HG02642 (cell line): Measurements from ENCODE around the gene KCNJ9.
"Not testable (repeated sequence)": the region's sequence is repeated elsewhere in the genome, so short reads cannot be mapped to it uniquely, and the experiment has no call there.

Source experiments
- ATAC-seq: cut with Tn5 transposase; IDR thresholded peaks from one replicate; pipeline ENCODE4 v1.9.1; 2021; ENCODE audit warnings: mild to moderate bottlenecking; ENCODE audit not compliant: unreplicated experiment, poor library complexity

KCNJ9 gene

GRCh38 chr1:160081261-160081936 lies at the start of gene KCNJ9:
Gene KCNJ9 (plus strand): TSS chr1:160081538. CDS start chr1:160084031, 2,493 bp downstream.
- no peak for ATAC-seq

- ATAC-seq, result no peak
These were observed 49.0 kb upstream of the KCNJ9 start for GRCh38 chr1:160032165-160032820.

- ATAC-seq, result no peak
These were observed 40.9 kb upstream of the KCNJ9 start for GRCh38 chr1:160040476-160040875.

- ATAC-seq, result no peak
These were observed 37.8 kb upstream of the KCNJ9 start for GRCh38 chr1:160043543-160043942.

- ATAC-seq, result no peak
These were observed 35.7 kb upstream of the KCNJ9 start for GRCh38 chr1:160045653-160046052.

GRCh38 chr1:160046494-160047110 lies 34.7 kb upstream of the KCNJ9 start:
- ATAC-seq, result peak; percentile 70

- peak; percentile 49 for ATAC-seq
These were observed 34.0 kb upstream of the KCNJ9 start for GRCh38 chr1:160047111-160047991.

GRCh38 chr1:160048335-160048734 lies 33.0 kb upstream of the KCNJ9 start:
- no peak for ATAC-seq

GRCh38 chr1:160049101-160049500 lies 32.2 kb upstream of the KCNJ9 start:
- no peak for ATAC-seq

- ATAC-seq, result not testable (repeated sequence)
These were observed 31.2 kb upstream of the KCNJ9 start for GRCh38 chr1:160050182-160050581.

GRCh38 chr1:160050619-160051018 lies 30.7 kb upstream of the KCNJ9 start:
- ATAC-seq, result no peak

GRCh38 chr1:160052936-160053335 lies 28.4 kb upstream of the KCNJ9 start:
- ATAC-seq, result no peak

GRCh38 chr1:160053548-160054365 lies 27.6 kb upstream of the KCNJ9 start:
- ATAC-seq, result no peak

- ATAC-seq, result no peak
These were observed 24.6 kb upstream of the KCNJ9 start for GRCh38 chr1:160056648-160057169.

GRCh38 chr1:160058087-160058486 lies 23.3 kb upstream of the KCNJ9 start:
- no peak for ATAC-seq

GRCh38 chr1:160061369-160062229 lies 19.7 kb upstream of the KCNJ9 start:
- ATAC-seq, result no peak

- ATAC-seq, result no peak
These were observed 19.2 kb upstream of the KCNJ9 start for GRCh38 chr1:160062230-160062532.

- ATAC-seq, result no peak
These were observed 18.2 kb upstream of the KCNJ9 start for GRCh38 chr1:160063176-160063575.

GRCh38 chr1:160064164-160064563 lies 17.2 kb upstream of the KCNJ9 start:
- no peak for ATAC-seq
